GM12892 (cell line): ENCODE results near the gene TCP11.

ENCODE experiments used
- POLR2A ChIP-seq: IDR thresholded peaks from 2 replicates; pipeline ENCODE4 v1.6.1; 2011; ENCODE audit warnings: low read depth, low read length, control low read depth
- POLR2AphosphoS5 ChIP-seq: IDR thresholded peaks from 2 replicates; pipeline ENCODE4 v1.6.1; 2011; ENCODE audit warnings: low read depth, low read length, control low read depth
- TAF1 ChIP-seq: IDR thresholded peaks from 2 replicates; pipeline ENCODE4 v1.6.1; 2011; ENCODE audit warnings: low read depth, mild to moderate bottlenecking, control low read depth, low read length, borderline replicate concordance

DNA sequence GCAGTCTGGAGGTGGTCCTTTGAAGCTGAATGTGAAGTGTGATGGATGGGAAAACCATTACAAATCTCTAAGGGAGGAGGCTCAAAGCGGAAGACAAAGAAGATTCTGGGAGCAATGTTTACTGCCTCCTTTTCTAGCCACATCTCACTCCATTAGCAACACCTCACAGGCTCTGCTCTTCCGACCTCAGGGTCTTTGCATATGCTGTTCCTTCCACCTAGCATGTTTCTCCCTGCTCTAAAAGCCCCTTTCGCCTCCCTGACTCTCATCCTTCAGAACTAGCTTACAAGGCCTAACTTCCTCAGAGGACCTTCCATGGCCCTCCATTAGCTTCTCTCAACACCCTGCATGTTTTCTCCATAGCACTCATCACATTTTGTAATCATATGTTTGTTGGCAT, 4.6 kb upstream of the TCP11 start:
- TF ChIP-seq POLR2A: no peak
- TF ChIP-seq TAF1: no peak
- no peak for TF ChIP-seq POLR2AphosphoS5
